D341Med (cell line): Measurements from ENCODE around the gene GCHFR.
A peak's percentile ranks its signal among the peaks of the same experiment; 100 is the strongest.

Experiments
- DNase-seq: peaks from one replicate; pipeline ENCODE4 v3.0.0; 2012; ENCODE audit warnings: low spot score

Gene GCHFR

GRCh38 chr15:40775740-40776536 is 12.1 kb downstream of the GCHFR start:
- DNase-seq, result no peak

- no peak for DNase-seq
These were observed 12.8 kb downstream of the GCHFR start for GRCh38 chr15:40776537-40777141.

GRCh38 chr15:40782609-40783227 is 18.9 kb downstream of the GCHFR start:
- peak; percentile 88 for DNase-seq

DNA sequence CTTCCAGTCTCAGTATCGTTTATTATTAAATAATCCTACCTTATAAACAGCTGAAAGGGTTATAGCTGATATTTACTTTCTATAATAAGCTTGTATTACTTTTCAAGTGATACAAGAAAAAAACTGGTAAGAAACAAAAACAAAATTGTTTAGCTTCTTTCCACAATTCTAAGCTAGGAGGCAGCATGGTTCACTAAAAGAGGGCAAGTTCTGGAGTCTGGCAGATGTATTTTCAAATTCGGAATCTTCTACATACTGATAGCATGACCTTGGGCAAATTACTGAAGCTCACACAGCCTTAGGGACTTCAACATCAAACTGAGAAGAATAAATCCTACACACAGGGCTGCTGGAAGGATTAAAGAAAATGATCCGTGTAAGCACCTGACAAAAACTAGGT is 21.3 kb downstream of the GCHFR start:
- no peak for DNase-seq

DNA sequence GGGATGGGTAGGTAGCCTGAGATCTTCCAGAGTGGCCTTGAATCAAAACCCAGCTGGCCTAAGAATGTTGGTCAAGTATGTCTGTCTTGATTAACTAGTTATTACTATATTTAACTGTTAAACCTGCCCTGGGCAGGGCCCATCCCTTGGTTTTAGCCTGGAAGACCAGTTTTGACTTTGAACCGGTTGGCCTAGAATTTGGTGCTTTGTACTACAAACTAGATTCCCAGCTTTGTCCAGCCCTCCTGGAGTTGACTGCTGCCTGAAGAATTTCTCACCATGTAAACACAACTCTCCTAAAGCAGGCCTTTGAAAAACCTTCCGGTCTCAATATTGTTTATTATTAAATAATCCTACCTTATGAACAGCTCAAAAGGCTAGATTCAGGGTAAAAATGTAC is 21.9 kb downstream of the GCHFR start:
- no peak for DNase-seq

DNA sequence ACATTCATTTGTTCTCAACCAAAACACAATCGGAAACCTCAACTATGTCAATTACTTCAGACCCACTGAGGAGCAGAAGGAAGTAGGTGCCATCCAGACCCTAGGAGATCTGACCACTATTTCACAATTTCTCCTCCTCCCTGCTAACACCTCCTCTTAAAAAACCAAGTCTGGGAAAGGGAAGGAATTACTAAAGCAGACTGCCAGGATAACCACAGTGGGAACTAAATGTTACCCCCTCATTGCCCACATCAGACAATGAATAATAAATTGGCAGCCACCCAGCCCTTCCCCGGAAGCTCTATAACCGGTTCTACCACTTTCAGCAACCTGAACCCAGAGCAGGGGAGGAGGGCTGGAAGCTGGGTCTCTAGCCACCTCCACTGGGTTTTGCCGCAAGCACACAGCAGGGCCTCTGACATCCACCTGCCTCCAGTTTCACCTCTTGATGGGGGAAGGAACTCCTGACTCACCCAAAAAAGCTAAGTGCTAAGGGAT is 23.5 kb downstream of the GCHFR start:
- DNase-seq, result no peak

DNA sequence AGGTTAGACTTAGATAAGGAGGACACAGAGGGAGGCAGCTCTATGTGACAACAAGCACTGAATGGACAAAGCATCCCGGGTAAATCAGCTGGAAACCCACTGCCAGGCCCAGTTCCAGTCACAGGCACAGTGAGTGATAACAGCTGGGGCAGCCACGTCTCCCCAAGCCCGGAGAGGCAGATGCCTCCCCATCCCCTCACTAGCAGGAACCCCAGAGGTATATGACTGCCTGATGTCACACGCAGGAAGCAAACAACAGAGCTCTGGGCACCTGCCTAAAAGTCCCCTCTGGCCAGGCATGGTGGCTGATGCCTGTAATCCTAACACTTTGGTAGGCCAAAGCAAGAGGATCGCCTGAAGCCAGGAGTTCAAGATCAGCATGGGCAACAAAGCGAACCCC is 24.1 kb downstream of the GCHFR start:
- no peak for DNase-seq

DNA sequence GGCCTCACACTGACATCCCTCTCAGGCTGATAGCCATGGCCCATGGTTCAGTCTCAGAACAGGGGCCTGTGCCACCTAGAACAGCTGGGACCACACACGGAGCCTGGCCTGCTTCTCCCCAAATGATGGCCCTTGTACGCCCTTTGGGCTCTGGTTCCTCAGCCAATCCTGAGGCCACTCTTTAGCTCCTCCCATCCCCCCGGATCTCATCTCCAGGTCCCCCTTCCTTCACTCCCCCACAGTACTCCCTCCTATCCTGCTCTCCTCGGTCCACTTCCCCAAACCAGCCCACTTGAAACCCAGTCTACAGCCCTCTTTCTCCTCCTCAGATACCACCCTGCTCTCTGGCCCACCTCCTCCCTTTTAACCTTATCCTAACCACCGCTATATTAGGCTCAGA is 25.3 kb downstream of the GCHFR start:
- DNase-seq, result no peak

GRCh38 chr15:40789999-40790398 is 26.1 kb downstream of the GCHFR start:
- DNase-seq, result no peak

- no peak for DNase-seq
These were observed 26.9 kb downstream of the GCHFR start for GRCh38 chr15:40790718-40791117.

DNA sequence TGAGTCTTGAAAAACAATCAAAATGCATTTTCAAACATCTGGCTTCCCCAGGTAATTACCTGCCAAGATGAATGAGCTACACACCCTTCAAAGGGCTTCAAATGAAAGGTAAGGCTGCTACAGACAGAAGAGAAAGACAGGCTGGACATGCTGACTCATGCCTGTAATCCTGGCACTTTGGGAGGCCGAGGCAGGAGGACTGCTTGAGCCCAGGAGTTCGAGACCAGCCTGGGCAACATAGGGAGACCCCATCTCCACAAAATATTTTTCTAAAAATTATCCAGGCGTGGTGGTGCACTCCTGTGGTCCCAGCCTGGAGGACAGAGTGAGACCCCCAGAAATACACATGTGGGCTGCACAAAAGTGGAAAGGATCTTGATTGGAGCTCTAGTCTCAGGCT is 28.5 kb downstream of the GCHFR start:
- no peak for DNase-seq

- no peak for DNase-seq
These were observed 29.5 kb downstream of the GCHFR start for GRCh38 chr15:40793216-40793989.

DNA sequence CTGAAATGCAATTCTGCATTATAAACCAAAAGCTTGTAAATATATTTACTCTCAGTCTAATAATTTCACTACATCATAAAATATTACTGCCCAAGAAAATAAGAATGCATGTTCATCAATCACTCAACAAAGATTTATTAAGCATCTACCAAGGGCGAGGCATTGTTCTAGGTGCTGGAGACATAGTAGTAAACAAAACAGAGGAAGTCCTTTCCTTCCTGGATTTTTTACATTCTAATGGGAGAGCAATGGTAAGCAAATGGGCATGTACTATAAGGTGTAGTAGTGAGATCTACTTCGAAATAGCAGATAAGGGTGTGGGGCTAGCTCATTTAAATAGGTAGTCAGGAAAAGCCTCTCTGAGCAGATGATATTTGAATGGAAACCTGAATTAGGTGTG is 32.2 kb downstream of the GCHFR start:
- DNase-seq, result no peak

DNA sequence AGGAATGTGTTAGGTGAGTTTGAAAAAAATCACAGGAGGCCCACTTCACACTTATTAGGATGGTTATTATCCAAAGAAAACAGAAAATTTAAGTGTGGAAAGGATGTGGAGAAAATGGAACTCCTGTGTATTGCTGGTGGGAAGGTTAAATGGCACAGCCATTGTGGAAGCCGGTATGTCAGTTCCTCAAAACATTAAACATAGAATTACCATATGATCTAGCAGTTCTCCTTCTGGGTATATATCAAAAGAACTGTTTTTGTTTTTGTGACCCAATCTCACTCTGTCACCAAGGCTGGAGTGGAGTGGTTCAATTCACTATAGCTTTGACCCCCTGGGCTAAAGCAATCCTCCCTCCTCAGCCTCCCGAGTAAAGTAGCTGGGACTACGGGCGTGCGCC is 32.6 kb downstream of the GCHFR start:
- DNase-seq, result no peak

DNA sequence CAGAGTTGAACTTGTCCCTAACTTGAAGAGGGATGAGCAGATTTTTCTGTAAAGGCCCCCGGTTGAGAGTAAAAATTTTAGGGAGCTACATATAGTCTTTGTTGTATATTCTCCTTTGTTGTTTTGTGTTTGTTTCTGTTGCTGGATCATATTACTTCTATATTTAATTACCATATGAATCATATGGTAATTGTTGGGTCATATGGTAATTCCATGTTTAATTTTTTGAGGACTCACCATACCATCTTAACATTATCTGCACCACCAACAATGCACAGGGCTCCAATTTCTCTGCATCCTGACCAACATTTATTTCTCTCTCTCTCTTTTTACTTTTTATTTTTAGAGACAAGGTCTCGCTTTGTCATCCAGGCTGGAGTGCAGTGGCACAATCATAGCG is 35.7 kb downstream of the GCHFR start:
- DNase-seq, result no peak

GRCh38 chr15:40803076-40803475 is 39.2 kb downstream of the GCHFR start:
- no peak for DNase-seq

- DNase-seq, result no peak
These were observed 39.8 kb downstream of the GCHFR start for GRCh38 chr15:40803688-40804087.

GRCh38 chr15:40806672-40807027 is 42.8 kb downstream of the GCHFR start:
- DNase-seq, result no peak

DNA sequence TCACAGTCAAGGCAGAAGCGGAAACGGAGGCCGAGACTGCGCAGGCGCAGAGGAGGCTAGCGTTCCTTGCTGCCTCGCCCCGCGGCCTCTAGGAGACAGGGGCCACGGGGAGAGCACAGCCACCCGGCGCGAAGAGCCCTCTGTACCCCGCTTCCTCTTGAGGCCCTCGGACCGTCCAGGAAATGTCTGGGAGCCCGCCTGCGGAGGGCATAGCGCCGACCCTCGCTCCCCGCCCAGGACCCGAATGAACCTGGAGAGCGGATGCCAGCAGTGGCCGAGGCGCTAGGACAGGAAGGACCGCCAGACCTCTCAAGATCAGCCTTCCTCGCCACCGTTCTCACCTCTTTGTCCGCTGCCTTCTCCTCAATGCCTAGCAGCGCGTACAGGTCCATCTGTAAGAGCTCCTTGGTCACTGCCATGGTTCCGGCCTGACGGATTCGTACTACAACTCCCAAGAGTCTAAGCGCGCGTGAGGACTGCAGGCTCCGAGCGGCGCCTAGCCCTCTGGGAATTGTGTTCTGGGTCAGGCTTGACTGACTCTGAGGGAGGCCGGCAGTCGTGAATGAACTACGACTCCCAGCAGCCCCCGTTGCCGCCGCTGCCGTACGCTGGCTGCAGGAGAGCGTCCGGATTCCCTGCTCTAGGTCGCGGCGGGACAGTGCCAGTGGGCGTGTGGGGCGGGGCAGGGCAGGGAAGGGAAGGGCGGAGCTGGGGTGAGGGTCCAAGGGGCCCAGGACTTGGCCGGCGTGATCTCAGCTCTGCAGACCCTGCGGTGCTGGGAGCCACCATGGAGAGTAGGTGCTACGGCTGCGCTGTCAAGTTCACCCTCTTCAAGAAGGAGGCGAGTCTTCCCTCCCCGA is 43.4 kb downstream of the GCHFR start, which contains the start of the genes DNAJC17 and ZFYVE19:
Gene DNAJC17 (minus strand): TSS at position 446 of the 860 bp plus-strand sequence. CDS start 27 bp downstream, at position 419.
Gene ZFYVE19 (plus strand): TSS at position 62 of the 860 bp plus-strand sequence. CDS start 501 bp downstream, at position 563.
- peak; percentile 96 for DNase-seq

GRCh38 chr15:40807888-40808461 is 44.1 kb downstream of the GCHFR start:
- DNase-seq, result no peak
